Measurements from ENCODE around the gene ATP6V0E1.

GRCh38 chr5:172949426-172949825, 34.1 kb upstream of the ATP6V0E1 start:
- no peak for TF ChIP-seq POLR2A (IDR thresholded peaks at IDR 0.05)
- no peak for TF ChIP-seq CTCF (IDR thresholded peaks at IDR 0.05)

All from testis (tissue), 2 donors.